Fibroblast of gingiva (primary cell): Measurements from ENCODE around the gene SDK1.

ENCODE experiments used
- DNase-seq: peaks from one replicate; pipeline ENCODE4 v3.0.0-alpha.2; 2011; ENCODE audit warnings: low read depth

The SDK1 gene

DNA sequence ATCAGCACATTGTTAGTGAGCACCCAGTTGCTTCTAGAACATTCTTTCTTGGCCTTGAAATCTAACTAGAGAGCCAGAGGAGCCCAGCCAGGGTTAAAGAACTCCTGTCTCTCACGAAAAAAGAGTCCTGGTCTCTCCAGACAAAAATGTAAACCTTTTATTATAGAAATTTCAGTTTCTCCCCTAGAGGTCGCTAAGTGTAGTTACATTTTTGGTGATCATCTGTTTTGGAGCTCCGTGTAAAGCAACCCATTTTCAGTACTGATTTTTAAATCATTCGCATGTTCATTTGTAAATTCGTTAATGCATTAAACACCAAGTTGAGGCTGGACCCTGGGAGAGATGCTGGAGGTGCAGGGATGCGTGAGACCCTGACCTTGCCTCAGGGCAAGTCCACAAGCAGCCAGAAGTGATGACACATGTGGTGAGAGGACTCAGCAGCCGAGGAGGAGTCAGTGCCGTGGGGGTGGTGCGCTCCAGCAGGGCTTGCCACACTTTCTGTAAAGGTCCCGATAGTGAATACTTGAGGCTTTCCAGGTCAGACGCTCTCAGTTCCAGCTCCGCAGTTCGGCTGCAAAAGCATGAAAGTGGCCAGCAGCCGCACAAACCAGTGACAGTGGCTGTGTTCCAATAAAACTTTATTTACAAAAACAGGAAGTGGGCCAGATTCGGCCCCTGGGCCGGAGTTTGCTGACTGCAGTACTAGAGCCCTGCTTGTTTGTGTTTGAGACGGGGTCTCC, 802.5 kb downstream of the SDK1 start:
- DNase-seq: no peak

DNA sequence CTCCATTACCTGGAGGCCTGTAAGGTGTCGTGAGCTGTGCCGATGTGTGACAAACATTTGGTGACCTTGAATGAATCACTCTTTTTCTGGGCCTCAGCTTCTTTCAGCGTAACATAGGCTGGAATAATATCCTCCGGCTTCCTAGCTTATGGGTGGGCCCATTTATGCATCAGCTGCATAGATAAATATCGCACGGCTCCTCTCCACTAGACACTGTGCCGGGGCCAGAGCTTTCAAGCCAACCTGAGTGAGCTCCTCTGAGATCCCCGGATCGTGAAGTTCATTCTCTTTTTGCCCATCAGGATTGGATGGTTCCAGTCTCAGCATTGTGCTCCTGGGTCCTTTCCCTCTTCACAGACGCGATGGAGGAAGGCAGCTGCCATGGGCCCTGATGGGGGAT, 806.8 kb downstream of the SDK1 start:
- DNase-seq: no peak

DNA sequence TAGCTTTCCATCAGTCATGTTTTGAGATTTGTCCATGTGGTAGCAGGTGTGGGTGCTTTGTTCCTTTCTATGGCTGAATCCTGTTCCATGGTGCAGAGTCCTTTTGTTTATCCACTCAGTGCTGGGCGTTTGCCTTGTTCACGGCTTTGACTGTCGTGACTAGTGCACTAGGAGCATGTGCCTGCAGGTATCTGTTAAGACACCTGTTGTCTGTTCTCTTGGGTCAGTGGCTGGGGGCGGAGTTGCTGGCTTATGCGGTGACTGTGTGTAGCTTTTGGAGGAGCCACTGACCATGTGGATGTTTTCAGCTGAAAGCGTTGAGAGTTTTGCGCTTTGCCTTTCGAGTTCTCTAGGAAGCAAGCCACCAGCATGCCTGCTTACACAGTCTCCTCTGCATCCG, 807.9 kb downstream of the SDK1 start:
- DNase-seq: no peak

DNA sequence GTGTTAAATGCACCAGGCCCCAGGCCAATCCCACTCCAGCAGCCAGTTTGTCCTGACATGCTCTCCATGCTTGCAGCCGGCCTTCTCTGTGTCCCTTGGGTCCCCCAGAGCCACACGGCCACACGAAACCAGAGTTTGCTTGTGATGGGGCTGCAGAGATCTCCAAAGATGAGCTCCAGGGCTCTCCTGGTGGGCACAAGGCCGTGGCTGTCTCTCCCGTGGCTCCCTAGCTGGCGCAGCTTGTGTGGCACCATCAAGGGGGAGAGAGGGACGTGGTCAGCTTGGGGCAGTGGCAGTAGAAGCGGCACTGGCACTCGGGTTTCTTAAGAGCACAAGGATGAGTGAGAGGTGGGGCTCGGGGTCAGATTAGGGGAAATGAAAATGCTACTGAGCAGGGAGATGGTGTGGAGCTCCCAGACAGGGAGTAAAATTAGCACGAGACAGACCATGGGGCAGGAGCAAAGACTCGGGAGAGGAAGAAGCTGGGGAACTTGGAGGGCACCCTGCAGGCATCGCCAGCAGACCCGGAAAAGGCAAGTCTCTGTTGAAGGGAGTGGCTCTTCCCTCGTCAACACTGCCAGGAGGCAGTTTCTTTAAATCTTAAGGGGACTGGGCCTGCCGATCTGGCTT, 808.5 kb downstream of the SDK1 start:
- DNase-seq: no peak

DNA sequence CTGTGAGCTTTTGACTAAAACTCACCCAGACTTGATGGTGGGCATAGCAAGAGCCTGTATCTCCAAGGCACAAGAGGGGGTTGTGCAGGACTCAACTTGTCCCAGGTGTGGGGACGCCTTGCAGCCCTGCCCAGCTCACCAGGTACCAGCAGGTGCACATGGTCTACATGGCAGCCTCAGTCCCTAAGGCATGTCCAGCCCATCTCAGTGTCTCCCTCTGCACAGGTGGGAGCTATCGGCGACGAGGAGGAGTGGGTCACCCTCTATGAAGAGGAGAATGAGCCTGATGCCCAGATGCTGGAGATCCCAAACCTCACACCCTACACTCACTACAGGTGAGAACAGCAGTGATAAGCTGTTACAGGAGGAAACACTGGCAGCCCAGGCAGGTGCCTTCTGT, 809.4 kb downstream of the SDK1 start:
- DNase-seq: no peak

- DNase-seq: no peak
Observed at GRCh38 chr7:4111166-4111565, 810.1 kb downstream of the SDK1 start.

GRCh38 chr7:4113271-4113670, 812.2 kb downstream of the SDK1 start:
- no peak for DNase-seq

DNA sequence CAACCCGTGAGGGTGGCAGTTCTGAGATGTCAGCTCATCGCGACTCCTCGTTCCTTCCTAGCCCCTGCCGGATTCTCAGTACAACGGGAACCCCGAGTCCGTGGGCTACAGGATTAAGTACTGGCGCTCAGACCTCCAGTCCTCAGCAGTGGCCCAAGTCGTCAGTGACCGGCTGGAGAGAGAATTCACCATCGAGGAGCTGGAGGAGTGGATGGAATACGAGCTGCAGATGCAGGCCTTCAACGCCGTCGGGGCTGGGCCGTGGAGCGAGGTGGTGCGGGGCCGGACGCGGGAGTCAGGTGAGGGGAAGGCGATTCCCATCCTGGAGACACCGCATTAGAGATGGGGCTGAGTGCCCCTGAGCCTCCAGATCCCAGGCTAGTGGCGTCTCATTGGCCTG, 812.9 kb downstream of the SDK1 start:
- DNase-seq: no peak

DNA sequence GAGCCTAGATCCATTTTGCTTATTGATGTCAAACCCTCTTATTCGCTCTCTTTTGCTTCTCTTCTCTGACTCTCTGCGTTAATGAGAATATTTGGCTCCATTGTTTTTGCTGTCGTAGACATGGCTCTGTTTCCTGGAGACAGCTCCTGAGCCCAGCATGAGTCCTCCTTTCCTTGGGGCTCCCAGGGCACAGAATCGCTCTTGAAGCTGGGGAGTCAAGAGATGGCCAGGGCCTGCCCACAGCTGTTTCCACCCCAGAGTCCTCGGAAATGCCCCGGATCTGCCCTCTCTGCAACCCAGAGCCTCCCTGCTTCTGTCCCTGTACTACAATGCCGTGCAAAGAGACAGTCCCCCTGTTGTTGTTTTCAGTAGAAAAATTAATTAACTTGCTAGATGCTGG, 814.4 kb downstream of the SDK1 start:
- no peak for DNase-seq

- no peak for DNase-seq
Observed at GRCh38 chr7:4115941-4116610, 815.0 kb downstream of the SDK1 start.

DNA sequence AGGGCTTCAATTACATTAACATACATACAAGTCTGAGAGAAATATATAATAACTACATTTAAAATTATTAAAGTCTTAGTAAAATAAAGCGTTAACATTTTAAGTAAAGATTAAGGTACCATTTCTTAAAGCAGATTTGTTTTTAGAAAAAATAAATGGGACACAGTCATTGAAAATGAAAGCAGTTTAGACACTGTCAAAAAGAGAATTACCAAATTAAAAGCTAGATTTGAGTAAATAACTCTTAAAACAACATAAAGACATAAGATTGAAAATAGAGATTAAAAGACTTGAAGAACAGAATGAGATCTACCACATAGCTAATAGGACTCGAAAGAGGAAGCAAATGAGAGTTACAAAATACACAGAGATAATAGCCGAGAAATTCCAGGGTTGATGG, 818.8 kb downstream of the SDK1 start:
- DNase-seq: no peak

- no peak for DNase-seq
Observed at GRCh38 chr7:4123346-4123745, 822.3 kb downstream of the SDK1 start.

- no peak for DNase-seq
Observed at GRCh38 chr7:4123823-4124222, 822.8 kb downstream of the SDK1 start.

- no peak for DNase-seq
Observed at GRCh38 chr7:4124556-4125477, 823.8 kb downstream of the SDK1 start.

- no peak for DNase-seq
Observed at GRCh38 chr7:4127909-4128560, 827.0 kb downstream of the SDK1 start.

DNA sequence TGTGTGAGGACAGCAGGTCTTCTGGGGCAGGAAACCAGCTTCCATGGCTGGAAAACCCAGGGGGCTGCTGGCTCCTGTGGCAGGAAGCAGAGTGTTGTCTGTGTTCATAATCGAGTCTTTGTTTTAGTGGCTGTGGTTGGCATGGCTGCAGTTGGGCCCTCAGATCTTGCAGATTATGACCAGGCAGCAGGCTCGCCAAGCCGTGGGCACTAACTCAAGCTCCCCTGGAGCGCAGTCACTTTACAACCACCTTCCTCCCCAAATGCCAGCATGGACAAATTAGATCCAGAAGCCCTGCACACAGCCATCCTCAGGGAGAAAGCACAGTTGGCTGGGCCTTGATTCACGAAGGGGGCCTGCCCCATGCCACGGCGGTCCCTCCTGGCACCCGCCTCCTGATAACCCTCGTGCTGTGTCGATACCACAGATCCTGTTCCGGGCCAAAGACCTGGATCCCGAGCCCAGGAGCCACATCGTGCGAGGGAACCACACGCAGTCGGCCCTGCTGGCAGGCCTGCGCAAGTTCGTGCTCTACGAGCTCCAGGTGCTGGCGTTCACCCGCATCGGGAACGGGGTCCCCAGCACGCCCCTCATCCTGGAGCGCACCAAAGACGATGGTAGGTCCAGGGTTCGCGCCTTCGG, 828.5 kb downstream of the SDK1 start:
- DNase-seq: peak; percentile 12

DNA sequence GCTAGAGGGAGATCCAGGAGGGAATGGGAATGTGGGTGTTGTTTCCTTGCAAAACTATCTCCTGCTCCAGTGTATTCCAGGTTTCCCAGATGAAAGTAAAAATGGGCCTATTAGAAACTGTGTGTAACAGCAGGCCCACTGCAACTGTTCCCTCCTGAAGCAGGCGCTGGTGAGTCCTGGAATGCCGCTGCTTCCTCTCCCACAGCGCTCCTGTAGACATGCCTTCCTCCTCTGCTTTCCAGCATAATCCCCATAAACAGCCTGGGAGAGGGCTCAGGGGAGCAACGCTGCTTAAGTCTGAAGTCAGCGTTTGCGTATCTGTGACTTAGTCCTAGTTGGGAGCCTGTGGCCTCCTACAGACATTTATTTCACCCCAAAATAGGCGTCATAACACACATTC, 830.0 kb downstream of the SDK1 start:
- no peak for DNase-seq

DNA sequence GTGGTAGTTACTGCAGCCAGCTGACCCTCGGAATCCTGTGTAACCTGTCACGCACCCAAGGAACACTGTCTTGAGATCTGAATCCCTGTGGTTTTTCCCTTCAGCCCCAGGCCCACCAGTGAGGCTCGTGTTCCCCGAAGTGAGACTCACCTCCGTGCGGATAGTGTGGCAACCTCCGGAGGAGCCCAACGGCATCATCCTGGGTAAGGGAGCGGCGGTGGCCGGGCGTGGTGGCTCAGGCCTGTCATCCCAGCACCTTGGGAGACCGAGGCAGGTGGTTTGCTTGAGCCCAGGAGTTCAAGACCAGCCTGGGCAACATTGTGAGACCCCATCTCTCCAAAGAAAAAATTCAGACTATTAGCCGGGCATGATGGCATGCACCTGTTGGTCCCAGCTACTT, 831.2 kb downstream of the SDK1 start:
- no peak for DNase-seq

GRCh38 chr7:4133491-4134044, 832.5 kb downstream of the SDK1 start:
- no peak for DNase-seq

- DNase-seq: no peak
Observed at GRCh38 chr7:4134204-4134603, 833.2 kb downstream of the SDK1 start.

- no peak for DNase-seq
Observed at GRCh38 chr7:4134631-4135030, 833.6 kb downstream of the SDK1 start.
